Subcutaneous abdominal adipose tissue (tissue), 5 donors: ENCODE measurements around the gene WDR70.

ENCODE experiments used
- H3K27ac ChIP-seq: one replicate; pipeline ENCODE4 v1.7.0; 2013; ENCODE audit warnings: low read depth, mild to moderate bottlenecking, inconsistent platforms, low read length, moderate library complexity
- H3K27me3 ChIP-seq, 5 donors: one replicate each; pipeline ENCODE4 v1.7.0; 2013; ENCODE audit warnings: low read length in 5 of 5, inconsistent platforms in 1 of 5; ENCODE audit not compliant: control insufficient read depth in 5 of 5, insufficient read depth in 4 of 5
- H3K36me3 ChIP-seq, 5 donors: one replicate each; pipeline ENCODE4 v1.7.0; 2013; ENCODE audit warnings: low read length in 5 of 5; ENCODE audit not compliant: control insufficient read depth in 5 of 5, insufficient read depth in 5 of 5
- H3K4me1 ChIP-seq, 5 donors: one replicate each; pipeline ENCODE4 v1.7.0; 2013; ENCODE audit warnings: low read length in 5 of 5, mild to moderate bottlenecking in 3 of 5, moderate library complexity in 1 of 5; ENCODE audit not compliant: control insufficient read depth in 5 of 5, insufficient read depth in 5 of 5
- H3K4me3 ChIP-seq, 5 donors: one replicate each; pipeline ENCODE4 v1.7.0; 2013; ENCODE audit warnings: low read length in 5 of 5, low read depth in 1 of 5
- H3K9ac ChIP-seq, 5 donors: one replicate each; pipeline ENCODE4 v1.7.0; 2013; ENCODE audit warnings: low read length in 5 of 5, mild to moderate bottlenecking in 4 of 5, moderate library complexity in 3 of 5
- H3K9me3 ChIP-seq, 5 donors: one replicate each; pipeline ENCODE4 v1.7.0; 2013; ENCODE audit warnings: low read length in 5 of 5; ENCODE audit not compliant: control insufficient read depth in 5 of 5
- donor health status: healthy.
- donor health status: healthy.
- donor health status: healthy.
- donor health status: healthy.
- donor health status: healthy.

The WDR70 gene

GRCh38 chr5:37539459-37539858 is 160.3 kb downstream of the WDR70 start:
- H3K4me3 ChIP-seq: no peak overlapping the region
- H3K27me3 ChIP-seq: no peaks in the 10 kb centered on the region
- no peaks in the 10 kb centered on the region for H3K9me3 ChIP-seq
- no peaks in the 10 kb centered on the region for H3K4me1 ChIP-seq
- no peak overlapping the region for H3K9ac ChIP-seq
- peaks cover 0 to 11% (median 0%) of the 10 kb centered on the region in 5 donors for H3K36me3 ChIP-seq
- H3K27ac ChIP-seq: no peak overlapping the region

GRCh38 chr5:37543216-37543615 is 164.1 kb downstream of the WDR70 start:
- no peaks in the 10 kb centered on the region for H3K9me3 ChIP-seq
- H3K4me1 ChIP-seq: no peaks in the 10 kb centered on the region
- H3K9ac ChIP-seq: no peak overlapping the region
- peaks cover 0 to 11% (median 0%) of the 10 kb centered on the region in 5 donors for H3K36me3 ChIP-seq
- H3K27me3 ChIP-seq: no peaks in the 10 kb centered on the region
- H3K27ac ChIP-seq: no peak overlapping the region
- no peak overlapping the region for H3K4me3 ChIP-seq

GRCh38 chr5:37549411-37549810 is 170.3 kb downstream of the WDR70 start:
- Histone ChIP-seq H3K4me1 (peaks cover 0 to 5% (median 0%) of the 10 kb centered on the region in 5 donors), H3K9ac (no peak overlapping the region), H3K4me3 (no peak overlapping the region), H3K9me3 (peaks cover 0 to 4% (median 3%) of the 10 kb centered on the region in 5 donors), H3K27me3 (no peaks in the 10 kb centered on the region), H3K27ac (no peak overlapping the region), H3K36me3 (no peaks in the 10 kb centered on the region)

- Histone ChIP-seq H3K36me3 (no peaks in the 10 kb centered on the region), H3K27me3 (no peaks in the 10 kb centered on the region), H3K9me3 (peaks cover 0 to 5% (median 3%) of the 10 kb centered on the region in 5 donors)
Measured at GRCh38 chr5:37552161-37552560, 173.0 kb downstream of the WDR70 start.

GRCh38 chr5:37552770-37553719 is 173.9 kb downstream of the WDR70 start:
- no peaks in the 10 kb centered on the region for H3K36me3 ChIP-seq
- no peak overlapping the region for H3K27ac ChIP-seq
- no peak overlapping the region for H3K9ac ChIP-seq

More at GRCh38 chr5:37552161-37552560, 173.0 kb downstream of the WDR70 start:
- Histone ChIP-seq H3K27ac (no peak overlapping the region), H3K9ac (no peak overlapping the region), H3K4me3 (no peak overlapping the region), H3K4me1 (peaks cover 0 to 5% (median 0%) of the 10 kb centered on the region in 5 donors)

GRCh38 chr5:37553720-37554404 is 174.7 kb downstream of the WDR70 start:
- H3K27ac ChIP-seq: no peak overlapping the region
- no peaks in the 10 kb centered on the region for H3K36me3 ChIP-seq
- no peak overlapping the region for H3K9ac ChIP-seq
- H3K4me1 ChIP-seq: peaks cover 0 to 5% (median 0%) of the 10 kb centered on the region in 5 donors
- peaks cover 0 to 5% (median 3%) of the 10 kb centered on the region in 5 donors for H3K9me3 ChIP-seq
- H3K27me3 ChIP-seq: no peaks in the 10 kb centered on the region
- no peak overlapping the region for H3K4me3 ChIP-seq

More at GRCh38 chr5:37552770-37553719, 173.9 kb downstream of the WDR70 start:
- Histone ChIP-seq H3K4me1 (peaks cover 0 to 5% (median 0%) of the 10 kb centered on the region in 5 donors), H3K4me3 (no peak overlapping the region), H3K9me3 (peaks cover 0 to 5% (median 3%) of the 10 kb centered on the region in 5 donors), H3K27me3 (no peaks in the 10 kb centered on the region)

- peaks cover 0 to 5% (median 3%) of the 10 kb centered on the region in 5 donors for H3K9me3 ChIP-seq
- H3K4me1 ChIP-seq: peaks cover 0 to 5% (median 0%) of the 10 kb centered on the region in 5 donors
- H3K27ac ChIP-seq: no peak overlapping the region
- no peak overlapping the region for H3K9ac ChIP-seq
- no peaks in the 10 kb centered on the region for H3K27me3 ChIP-seq
- no peak overlapping the region for H3K4me3 ChIP-seq
- no peaks in the 10 kb centered on the region for H3K36me3 ChIP-seq
Measured at GRCh38 chr5:37554405-37554739, 175.3 kb downstream of the WDR70 start.

GRCh38 chr5:37554938-37555337 is 175.8 kb downstream of the WDR70 start:
- no peaks in the 10 kb centered on the region for H3K27me3 ChIP-seq
- H3K9ac ChIP-seq: no peak overlapping the region
- no peaks in the 10 kb centered on the region for H3K36me3 ChIP-seq
- H3K4me3 ChIP-seq: no peak overlapping the region
- peaks cover 0 to 5% (median 0%) of the 10 kb centered on the region in 5 donors for H3K4me1 ChIP-seq
- H3K9me3 ChIP-seq: peaks cover 0 to 5% (median 3%) of the 10 kb centered on the region in 5 donors
- no peak overlapping the region for H3K27ac ChIP-seq

GRCh38 chr5:37557734-37558293 is 178.7 kb downstream of the WDR70 start:
- Histone ChIP-seq H3K27me3 (no peaks in the 10 kb centered on the region), H3K4me1 (peaks cover 0 to 5% (median 0%) of the 10 kb centered on the region in 5 donors), H3K9me3 (peaks cover 0 to 5% (median 3%) of the 10 kb centered on the region in 5 donors), H3K36me3 (no peaks in the 10 kb centered on the region), H3K4me3 (no peak overlapping the region), H3K27ac (no peak overlapping the region), H3K9ac (no peak overlapping the region)
